NCI-H2029 (cell line): ENCODE measurements around the gene ADCY5.

Source experiments
- DNase-seq: peaks from one replicate; lab custom pipeline; 2025; lab: John Stamatoyannopoulos, UW

Gene ADCY5

DNA sequence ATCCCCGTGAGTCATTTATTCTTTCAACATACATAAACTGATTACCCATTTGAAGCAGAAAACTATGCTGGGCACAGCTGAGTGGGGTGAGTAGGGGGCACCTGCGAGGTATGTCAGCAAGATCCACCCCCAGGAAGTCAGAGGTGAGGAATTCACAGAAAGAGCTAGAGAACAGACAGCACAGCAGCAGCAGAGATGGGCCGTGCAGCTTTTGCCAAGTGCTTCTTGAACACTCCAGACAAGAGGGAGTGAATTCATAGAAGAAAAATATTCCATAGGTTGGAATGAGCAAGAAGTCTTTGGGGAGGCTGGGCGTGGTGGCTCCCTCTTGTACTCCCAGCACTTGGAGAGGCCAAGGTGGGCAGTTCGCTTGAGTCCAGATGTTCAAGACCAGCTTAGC lies 9.4 kb upstream of the ADCY5 start:
- no peak for DNase-seq

GRCh38 chr3:123457841-123458240 lies 9.0 kb upstream of the ADCY5 start:
- no peak for DNase-seq

DNA sequence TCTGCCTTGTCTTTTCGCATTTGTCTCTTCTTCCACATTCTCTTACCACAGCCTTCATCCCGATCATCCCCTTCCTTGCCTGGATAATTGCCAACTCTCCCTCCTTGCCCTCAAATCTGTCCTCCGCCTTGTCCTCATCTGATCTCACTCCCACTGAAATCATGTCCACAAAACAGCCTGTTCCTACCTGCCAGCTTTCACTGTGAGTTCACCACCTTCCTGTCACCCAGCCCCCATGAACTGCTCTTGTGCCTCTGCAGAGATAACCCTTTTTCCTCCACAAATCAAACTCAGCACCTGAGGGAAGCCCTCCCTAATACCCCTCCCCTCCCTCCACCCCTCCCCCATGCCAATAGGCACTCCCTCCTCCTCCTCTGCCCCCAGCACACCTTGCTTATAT lies 4.8 kb upstream of the ADCY5 start:
- no peak for DNase-seq

- DNase-seq: no peak
These were observed 2.3 kb upstream of the ADCY5 start for GRCh38 chr3:123451186-123451585.

DNA sequence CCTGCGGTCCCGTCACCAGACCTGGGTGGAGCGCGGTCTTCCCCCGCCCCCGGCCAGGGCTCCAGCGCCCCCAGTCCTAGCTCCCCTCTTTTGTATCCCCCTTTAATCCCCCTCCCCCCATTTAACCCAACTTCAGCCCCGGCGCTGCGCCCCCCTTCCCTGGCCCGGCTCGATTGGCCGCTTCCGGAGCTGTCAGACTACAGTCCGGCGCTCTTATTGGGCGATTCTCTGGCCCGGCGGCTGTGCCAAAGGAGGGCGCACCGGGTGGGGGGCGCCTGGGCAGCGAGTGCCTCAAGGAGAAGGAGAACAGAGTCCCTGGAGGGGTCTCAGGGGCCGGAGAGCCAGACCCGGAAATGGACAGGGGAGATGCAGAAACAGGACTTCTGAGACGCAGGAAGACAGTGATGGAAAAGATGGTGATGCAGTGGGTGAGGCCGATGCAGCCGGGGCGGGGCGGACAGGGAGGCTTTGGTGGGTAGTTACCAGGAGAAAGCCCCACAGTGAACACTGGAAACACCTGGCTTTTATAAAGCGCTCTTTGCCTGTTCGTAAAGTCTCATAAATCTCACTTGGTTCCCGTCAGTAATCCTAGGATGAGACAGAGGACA lies 1.2 kb upstream of the ADCY5 start:
- no peak for DNase-seq

- DNase-seq: no peak
These were observed 459 bp upstream of the ADCY5 start for GRCh38 chr3:123449102-123449996.

DNA sequence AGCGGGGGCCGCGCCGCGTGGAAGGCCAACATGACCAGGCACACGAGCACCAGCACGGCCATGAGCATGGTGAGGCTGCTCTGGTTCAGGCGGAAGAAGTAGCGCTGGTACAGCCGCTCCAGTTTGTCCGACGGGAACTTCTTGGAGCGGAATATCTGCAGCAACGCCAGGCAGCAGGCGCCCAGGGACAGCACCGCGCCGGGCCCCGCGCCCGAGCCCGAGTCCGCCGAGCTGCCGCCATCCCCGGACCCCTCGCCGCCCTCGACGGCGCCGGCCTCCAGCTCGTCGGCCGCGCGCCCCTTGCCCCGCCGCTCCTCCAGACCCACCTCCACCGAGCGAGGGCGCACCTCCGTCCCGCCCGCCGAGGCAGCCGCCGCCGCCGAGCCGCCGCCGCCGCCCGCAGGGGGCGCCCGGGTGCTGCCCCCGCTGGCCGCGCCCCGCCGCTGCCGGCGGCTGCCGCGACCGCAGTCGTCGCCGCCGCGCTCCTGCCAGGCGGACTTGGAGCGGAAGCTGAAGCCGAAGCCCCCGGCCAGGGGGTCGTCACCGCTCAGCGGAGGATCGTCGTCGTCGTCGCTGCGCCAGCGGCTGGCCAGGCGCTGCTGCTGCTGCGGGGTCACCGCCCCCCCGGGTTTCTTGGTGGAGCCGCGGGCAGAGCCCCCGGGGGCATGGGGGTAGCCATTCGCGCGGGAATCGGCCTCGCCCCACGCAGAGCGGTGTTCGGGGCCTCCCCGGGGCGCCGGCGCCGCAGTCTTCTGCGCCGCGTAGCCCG lies 957 bp downstream of the ADCY5 start:
- DNase-seq: no peak

DNA sequence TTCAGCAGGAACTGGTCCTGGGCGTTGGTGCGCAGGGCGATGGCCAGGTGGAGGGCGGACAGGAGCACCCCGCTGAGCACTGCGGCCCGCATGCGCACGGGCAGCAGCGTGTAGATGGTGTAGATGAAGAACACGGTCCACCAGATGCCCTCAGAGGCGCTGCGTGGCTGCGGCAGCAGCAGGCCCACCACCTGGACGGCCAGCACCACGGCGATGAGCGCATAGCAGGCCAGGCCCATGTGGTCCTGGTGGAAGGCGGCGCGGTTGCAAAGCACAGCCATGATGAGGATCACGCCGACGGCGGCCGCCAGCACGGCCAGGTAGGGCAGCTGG lies 1.5 kb downstream of the ADCY5 start:
- DNase-seq: no peak

GRCh38 chr3:123446610-123447109 lies 2.2 kb downstream of the ADCY5 start:
- no peak for DNase-seq

DNA sequence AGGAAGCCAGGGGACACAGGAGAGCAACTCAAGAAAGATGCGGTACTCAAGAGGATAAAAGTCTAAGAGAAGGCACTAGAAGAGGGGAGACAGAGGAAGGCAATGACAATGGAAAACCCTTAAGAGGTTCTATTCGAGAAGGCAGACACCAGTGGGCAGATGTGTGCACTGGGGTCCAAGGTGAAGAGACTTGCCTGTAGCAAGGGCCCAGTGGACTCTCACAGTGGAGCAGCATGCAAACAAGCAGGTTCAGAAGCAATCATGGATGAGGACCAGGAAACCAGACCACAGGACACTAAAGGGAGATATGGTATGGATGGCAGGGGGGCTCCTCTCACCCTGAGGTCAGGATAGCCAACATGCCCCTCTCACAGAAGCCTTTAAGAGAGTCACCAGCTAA lies 2.7 kb downstream of the ADCY5 start:
- no peak for DNase-seq

DNA sequence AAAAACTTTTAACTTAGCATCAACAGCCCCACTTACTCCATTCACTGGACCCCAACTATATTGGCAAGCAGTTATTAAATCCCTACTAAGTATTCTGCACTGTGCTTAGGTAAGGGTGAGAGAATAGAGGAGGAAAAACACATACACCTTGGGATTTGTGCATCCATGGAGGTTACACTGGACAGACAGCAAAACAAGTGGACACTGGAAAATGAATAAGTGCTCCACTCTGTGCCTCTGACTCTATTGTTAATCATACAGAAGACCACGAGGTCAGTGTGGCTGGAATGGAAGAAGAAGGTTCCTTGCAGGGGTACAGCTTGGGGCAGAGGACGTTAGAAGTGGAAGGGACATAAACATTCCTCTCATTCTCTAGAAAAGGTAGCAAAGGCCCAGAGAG lies 3.2 kb downstream of the ADCY5 start:
- no peak for DNase-seq

GRCh38 chr3:123444744-123445143 lies 4.1 kb downstream of the ADCY5 start:
- no peak for DNase-seq

DNA sequence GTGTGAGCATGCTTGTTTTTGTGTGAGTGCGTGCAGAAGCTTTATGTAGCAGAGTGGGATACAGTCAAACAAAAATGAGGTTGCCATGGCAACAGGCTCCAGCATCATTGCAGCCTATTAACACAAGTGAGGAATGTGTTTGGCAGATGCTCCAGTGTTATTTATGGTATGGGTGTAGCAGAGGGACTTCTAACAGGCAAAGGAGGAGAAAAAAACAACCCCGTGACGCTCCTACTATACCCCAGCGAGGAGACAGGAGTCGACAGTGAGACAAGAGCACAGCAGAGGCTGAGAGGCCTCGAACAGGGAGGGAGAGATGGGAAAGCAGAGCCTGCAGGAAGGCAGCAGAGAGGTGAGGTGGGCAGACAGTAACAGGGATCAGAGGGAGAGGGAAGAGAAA lies 4.9 kb downstream of the ADCY5 start:
- DNase-seq: no peak

DNA sequence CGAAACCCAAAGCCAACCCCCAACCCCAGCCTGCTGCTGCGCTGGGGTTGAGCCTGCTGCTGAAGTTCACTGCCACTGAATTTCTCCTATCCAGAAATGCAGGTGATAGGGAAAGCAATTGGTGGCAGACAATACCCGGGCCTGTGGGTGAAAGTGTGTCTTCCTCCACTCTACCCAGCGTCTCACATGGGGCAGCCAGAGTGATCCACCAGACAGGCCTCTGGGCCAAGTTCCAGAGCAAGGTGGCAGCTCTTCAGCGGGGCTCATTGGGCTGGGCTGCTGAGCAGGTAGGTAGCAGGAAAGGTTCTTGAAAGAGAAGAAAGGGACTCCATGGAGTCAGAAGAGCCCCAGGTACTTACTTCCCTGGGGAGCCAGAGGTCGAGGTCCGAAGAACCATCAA lies 6.0 kb downstream of the ADCY5 start:
- no peak for DNase-seq

- DNase-seq: no peak
These were observed 6.8 kb downstream of the ADCY5 start for GRCh38 chr3:123442125-123442524.

- no peak for DNase-seq
These were observed 8.9 kb downstream of the ADCY5 start for GRCh38 chr3:123439806-123440580.

DNA sequence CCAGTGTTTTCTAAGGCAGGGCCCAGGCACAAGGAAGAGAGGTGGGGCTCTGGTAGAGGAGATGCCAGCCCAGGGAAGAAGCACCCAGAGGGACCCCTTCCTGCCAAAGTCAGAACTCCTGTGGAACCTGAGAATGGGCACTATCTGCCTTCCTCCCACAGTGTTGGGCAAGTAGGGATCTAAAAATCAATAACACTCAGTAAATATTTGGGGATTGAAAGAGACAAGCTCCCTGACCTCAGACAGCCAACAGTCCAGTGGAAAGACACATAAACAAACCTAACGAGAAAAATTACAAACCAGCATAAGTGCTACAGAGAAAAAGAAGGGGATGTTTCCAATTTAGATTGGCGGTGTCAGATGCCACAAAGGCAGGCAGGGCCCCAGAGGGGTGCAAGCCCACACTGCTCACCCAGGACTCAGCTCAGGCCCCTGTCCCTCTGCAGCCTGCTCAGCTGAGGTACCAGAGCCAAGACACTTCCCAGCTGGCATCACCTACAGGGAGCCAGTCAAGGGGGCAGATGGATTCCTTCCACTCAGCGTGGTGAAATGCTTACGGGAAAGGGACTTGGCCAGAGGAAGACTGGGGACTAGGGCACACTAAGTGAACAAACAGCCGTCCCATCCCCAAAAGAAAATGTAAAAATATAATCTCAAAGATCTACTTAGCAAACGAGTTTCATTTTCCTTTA lies 15.9 kb downstream of the ADCY5 start:
- peak; percentile 45 for DNase-seq

GRCh38 chr3:123431658-123432324 lies 17.1 kb downstream of the ADCY5 start:
- peak; percentile 41 for DNase-seq

GRCh38 chr3:123431007-123431657 lies 17.8 kb downstream of the ADCY5 start:
- DNase-seq: no peak

DNA sequence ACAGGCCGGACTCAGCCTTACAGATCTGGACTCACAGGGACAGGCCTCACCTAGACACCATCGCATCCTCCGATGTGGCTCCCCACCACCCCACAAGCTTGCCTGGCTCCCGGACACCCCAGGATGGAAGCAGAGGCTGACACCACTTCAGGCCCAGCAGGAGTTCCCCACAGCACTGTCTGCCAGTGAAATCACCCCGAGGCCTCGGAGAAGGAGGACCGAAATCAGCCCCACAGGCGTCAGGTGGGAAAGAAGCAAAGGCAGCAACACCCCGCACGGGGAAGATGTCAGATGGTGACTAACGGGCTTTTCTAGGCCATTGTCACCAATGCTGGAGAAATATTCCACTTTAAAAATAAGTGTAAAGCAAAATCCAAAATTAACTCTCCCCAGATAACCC lies 18.6 kb downstream of the ADCY5 start:
- no peak for DNase-seq
